GM12801 (cell line): ENCODE data around the gene CIROP.

Experiments
- TF ChIP-seq, protein P1 (sequence below): IDR thresholded peaks from one replicate; pipeline ENCODE4 v1.5.1; 2011; ENCODE audit warnings: control low read depth; ENCODE audit not compliant: insufficient read length; ENCODE audit errors: extremely low read depth

CIROP gene

DNA sequence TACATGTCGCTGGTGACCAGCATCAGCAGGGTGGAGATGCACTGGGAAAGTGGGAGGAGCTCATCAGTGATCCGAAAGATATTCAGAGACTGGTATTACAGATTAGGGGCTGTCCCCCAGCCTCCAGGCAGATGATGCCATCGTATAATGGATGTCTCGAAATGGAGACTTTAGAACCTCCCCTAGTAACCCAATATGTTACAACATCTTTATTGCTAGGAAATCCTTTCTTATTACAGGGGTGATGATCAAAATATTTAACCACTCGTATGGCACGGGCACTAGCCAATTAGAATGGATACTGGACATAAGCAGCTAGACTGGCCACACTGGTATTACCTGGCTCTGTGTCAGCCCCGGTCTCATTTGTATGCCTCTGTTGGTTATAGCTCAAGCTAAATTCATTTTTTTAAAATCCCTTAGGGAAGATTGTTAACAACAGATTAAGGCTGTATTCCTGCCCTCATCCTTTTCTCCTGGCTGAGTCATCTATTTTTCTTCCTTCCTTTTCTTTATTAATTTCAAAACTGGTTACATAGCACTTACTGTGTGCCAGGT lies 25.0 kb upstream of the CIROP start:
- TF ChIP-seq, protein P1, sequence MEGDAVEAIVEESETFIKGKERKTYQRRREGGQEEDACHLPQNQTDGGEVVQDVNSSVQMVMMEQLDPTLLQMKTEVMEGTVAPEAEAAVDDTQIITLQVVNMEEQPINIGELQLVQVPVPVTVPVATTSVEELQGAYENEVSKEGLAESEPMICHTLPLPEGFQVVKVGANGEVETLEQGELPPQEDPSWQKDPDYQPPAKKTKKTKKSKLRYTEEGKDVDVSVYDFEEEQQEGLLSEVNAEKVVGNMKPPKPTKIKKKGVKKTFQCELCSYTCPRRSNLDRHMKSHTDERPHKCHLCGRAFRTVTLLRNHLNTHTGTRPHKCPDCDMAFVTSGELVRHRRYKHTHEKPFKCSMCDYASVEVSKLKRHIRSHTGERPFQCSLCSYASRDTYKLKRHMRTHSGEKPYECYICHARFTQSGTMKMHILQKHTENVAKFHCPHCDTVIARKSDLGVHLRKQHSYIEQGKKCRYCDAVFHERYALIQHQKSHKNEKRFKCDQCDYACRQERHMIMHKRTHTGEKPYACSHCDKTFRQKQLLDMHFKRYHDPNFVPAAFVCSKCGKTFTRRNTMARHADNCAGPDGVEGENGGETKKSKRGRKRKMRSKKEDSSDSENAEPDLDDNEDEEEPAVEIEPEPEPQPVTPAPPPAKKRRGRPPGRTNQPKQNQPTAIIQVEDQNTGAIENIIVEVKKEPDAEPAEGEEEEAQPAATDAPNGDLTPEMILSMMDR, result no peak

GRCh38 chr14:23128969-23129758 lies 24.4 kb upstream of the CIROP start:
- TF ChIP-seq, protein P1, result no peak

- TF ChIP-seq, protein P1, result no peak
These were observed 23.1 kb upstream of the CIROP start for GRCh38 chr14:23127861-23128260.

DNA sequence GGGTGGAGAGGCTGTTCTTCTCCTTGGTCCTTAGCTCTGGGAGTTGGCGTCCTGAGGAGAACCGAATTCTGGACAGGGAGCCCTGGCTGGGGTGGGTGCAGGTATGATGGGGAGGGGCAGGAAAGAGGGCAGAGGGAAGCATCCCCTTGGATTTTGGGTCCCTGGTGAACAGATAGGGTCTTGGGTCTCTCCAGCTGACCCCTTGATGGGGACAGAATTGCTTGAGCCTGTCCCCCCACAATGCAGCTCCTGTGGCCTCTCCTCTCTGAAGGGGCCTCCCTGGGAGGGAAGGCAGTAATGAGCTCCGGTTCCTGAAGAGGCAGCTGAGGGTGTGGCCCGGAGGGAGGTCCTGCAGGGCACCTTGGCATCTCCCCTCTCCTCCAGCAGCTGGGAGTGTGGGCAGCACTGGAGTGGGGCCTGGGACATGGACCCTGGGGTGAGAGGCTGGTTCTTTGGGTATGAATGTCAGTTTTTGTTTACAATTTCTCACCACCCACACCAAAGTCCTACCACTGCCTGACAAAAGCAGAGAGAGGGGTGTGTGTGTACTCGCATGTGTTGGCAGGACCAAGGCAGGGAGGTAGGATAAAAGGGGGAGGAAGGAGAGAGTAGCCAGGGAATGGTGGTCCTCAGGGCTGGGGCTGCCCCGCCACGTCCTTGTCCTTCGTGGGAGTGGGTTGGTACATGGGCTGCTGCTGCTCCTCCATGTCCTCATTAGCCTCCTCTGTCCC lies 21.9 kb upstream of the CIROP start:
- TF ChIP-seq, protein P1, result no peak

DNA sequence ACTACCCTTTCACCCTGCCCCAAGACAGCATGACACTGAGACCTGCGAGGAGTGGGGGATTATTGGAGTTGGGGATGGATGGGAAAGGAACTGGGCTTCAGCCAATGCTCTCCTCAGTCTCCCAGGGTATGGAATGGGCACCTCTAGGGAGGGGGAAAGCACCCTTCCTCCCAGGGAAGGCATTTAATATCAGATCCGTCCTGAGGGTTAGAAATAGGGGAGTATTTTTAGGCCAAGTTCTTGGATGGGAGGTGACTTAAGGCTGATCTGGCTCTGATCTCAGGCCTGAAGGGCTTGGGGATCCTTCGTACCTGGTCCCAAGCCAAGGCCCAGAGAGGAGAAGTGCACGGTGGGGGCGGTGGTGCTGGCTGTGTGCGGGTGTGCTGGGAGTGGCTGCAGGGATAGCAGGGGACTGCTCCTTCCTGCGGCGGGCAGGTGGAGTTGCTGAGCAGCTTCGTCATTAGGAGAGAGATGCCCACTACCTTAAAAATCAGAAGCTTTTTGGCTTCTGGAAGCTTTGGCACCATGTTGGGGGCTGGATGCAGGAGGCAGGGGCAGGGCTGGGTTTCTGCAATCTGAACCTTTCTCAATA lies 21.2 kb upstream of the CIROP start:
- TF ChIP-seq, protein P1, result no peak

DNA sequence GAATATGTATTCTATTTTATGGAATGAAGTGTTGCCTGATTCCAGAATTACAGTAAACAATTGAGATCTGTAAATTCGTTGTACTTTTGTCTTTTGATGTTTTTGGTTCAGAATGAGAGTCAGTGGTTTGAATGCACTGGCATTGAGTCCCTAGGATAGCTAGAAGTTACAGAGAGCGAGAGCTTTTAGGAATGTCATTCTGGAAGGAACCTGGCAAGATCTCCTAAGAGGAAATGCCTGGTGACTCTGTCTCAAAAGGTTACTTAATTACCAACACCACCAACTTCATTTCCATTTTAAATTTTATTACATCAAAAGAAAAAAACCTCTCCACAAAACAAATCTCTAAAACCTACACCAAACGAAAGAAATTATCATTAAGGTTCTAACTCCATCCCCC lies 20.2 kb upstream of the CIROP start:
- TF ChIP-seq, protein P1, result no peak

- TF ChIP-seq, protein P1, result no peak
These were observed 19.7 kb upstream of the CIROP start for GRCh38 chr14:23124337-23124954.
